Spleen (tissue), 7 donors: Measurements from ENCODE around the gene TBX4.

ENCODE experiments used
- CTCF ChIP-seq, 11 experiments: fragments of 200-600 bp in 7 of 11; fragments of 450-650 bp in 4 of 11; sonication (generic) in 4 of 11; IDR thresholded peaks in 8 of 11; conservative IDR thresholded peaks in 3 of 11; 1 replicate in 7 of 11; 2 replicates in 4 of 11; pipeline versions ENCODE4 v1.4.0 to v1.8.0; 2016 to 2021; ENCODE audit warnings: antibody characterized with exemption in 11 of 11, inconsistent platforms in 4 of 11, mild to moderate bottlenecking in 1 of 11
- POLR2A ChIP-seq, 3 donors: fragments of 450-650 bp; IDR thresholded peaks; one replicate each; pipeline ENCODE4 v1.5.1; 2017; ENCODE audit warnings: antibody characterized with exemption in 3 of 3, mild to moderate bottlenecking in 1 of 3
- POLR2AphosphoS5 ChIP-seq, 3 donors: sonication (generic); formaldehyde crosslinking; IDR thresholded peaks; one replicate each; pipeline ENCODE4 v1.5.1; 2017; ENCODE audit warnings: antibody characterized with exemption in 3 of 3
- donor health status: DM: no; HTN: no; CAD: no; lungs with moderate emphysema.
- donor health status: DM: no; HTN: no; CAD: no.
- donor health status: DM: no; HTN: no; CAD: no.

GRCh38 chr17:61410141-61411010, 41.8 kb upstream of the TBX4 start:
- TF ChIP-seq CTCF (IDR thresholded peaks at IDR 0.05 in 8 of 11, conservative IDR thresholded peaks at IDR 0.05 in 3 of 11) (peak in 9 of 11 experiments; percentile 46 to 79 (median 65)), POLR2A (IDR thresholded peaks at IDR 0.05) (no peak), POLR2AphosphoS5 (IDR thresholded peaks at IDR 0.05) (peak in 2 of 3 donors; percentile 50 to 55)
